HL-60 (cell line): ENCODE measurements around the gene PTDSS2.

Experiments used
- DNase-seq, 2 experiments: peaks; one replicate each; pipeline ENCODE4 v3.0.0-alpha.2; 2010 to 2020; ENCODE audit warnings: low read depth in 1 of 2, low spot score in 1 of 2
- H3K27ac ChIP-seq: fragments of 250-450 bp; sonication (Bioruptor Pico); replicated peaks from 2 replicates; pipeline ENCODE4 v1.5.1; 2020; ENCODE audit warnings: mild to moderate bottlenecking, moderate library complexity
- H3K27me3 ChIP-seq: fragments of 250-450 bp; sonication (Bioruptor Pico); 2 replicates; pipeline ENCODE4 v1.5.1; 2021; ENCODE audit warnings: mild to moderate bottlenecking, moderate library complexity; ENCODE audit not compliant: insufficient read depth, poor library complexity, severe bottlenecking
- H3K4me3 ChIP-seq: replicated peaks from 2 replicates; pipeline ENCODE4 v1.5.1; 2011; ENCODE audit warnings: mild to moderate bottlenecking, control low read depth, low read length; ENCODE audit not compliant: insufficient read depth
- CTCF ChIP-seq: IDR thresholded peaks from one replicate; pipeline ENCODE4 v1.5.1; 2011; ENCODE audit warnings: low read length, control low read depth, inconsistent platforms; ENCODE audit not compliant: insufficient read depth
- GABPA ChIP-seq: IDR thresholded peaks from 2 replicates; pipeline ENCODE4 v1.6.1; 2012; ENCODE audit warnings: low read depth
- POLR2AphosphoS5 ChIP-seq: IDR thresholded peaks from 2 replicates; pipeline ENCODE4 v1.6.1; 2012; ENCODE audit warnings: low read depth
- REST ChIP-seq: IDR thresholded peaks from 2 replicates; pipeline ENCODE4 v1.6.1; 2012; ENCODE audit warnings: low read depth; ENCODE audit not compliant: insufficient replicate concordance
- SPI1 ChIP-seq: IDR thresholded peaks from 2 replicates; pipeline ENCODE4 v1.6.1; 2012; ENCODE audit warnings: low read depth, mild to moderate bottlenecking, borderline replicate concordance

PTDSS2 gene

GRCh38 chr11:444396-445144, 5.5 kb upstream of the PTDSS2 start:
- no peak for DNase-seq
- Histone ChIP-seq H3K27me3 (no peaks in the 10 kb centered on the region), H3K4me3 (no peak overlapping the region), H3K27ac (no peak overlapping the region)
- TF ChIP-seq SPI1, result no peak
- no peak for TF ChIP-seq CTCF
- TF ChIP-seq REST, result no peak
- TF ChIP-seq GABPA, result no peak
- no peak for TF ChIP-seq POLR2AphosphoS5

- Histone ChIP-seq H3K4me3 (no peak overlapping the region), H3K27ac (no peak overlapping the region), H3K27me3 (no peaks in the 10 kb centered on the region)
- no peak for DNase-seq
- TF ChIP-seq POLR2AphosphoS5 (no peak), CTCF (no peak), GABPA (no peak), REST (no peak), SPI1 (no peak)
Measured at GRCh38 chr11:445765-446588, 4.1 kb upstream of the PTDSS2 start.

DNA sequence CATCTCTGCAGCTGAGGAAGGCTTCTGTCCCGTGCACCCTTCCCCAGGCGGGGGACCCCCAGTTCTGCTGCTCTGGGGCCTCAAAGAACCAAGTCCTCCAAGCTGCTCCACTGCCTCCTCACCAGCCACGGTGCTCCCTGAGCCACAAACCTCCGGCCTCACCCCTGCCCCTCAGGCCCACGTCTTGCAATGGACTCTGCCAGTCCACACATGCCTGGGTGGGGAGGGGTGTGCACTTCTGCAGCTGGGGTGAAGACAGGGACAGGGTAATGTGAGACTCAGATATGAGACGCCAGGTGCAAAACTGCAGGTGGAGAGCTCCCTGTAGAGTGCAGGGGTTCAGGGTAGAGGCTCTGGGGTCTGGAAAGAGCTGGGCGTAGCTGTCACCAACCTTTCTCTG, 3.2 kb upstream of the PTDSS2 start:
- Histone ChIP-seq H3K27ac (no peak overlapping the region), H3K27me3 (no peaks in the 10 kb centered on the region), H3K4me3 (no peak overlapping the region)
- DNase-seq, result no peak
- TF ChIP-seq SPI1, result no peak
- TF ChIP-seq REST, result no peak
- TF ChIP-seq CTCF, result no peak
- TF ChIP-seq POLR2AphosphoS5, result no peak
- TF ChIP-seq GABPA, result no peak
